Measurements from ENCODE around the gene ATP6V0A1.

The ATP6V0A1 gene

GRCh38 chr17:42502926-42503325 lies 44.2 kb downstream of the ATP6V0A1 start:
- no peak for TF ChIP-seq CTCF (IDR thresholded peaks at IDR 0.05; ENCODE audit: low read depth, low read length, missing control alignments)
- H3K4me3 ChIP-seq (replicated peaks; ENCODE audit: low read depth, low read length): no peak overlapping the region
- DNase-seq (ENCODE audit: extremely low read depth, low read depth): no peak

GRCh38 chr17:42507671-42508070 lies 49.0 kb downstream of the ATP6V0A1 start:
- DNase-seq (ENCODE audit: extremely low read depth, low read depth): no peak
- no peak for TF ChIP-seq CTCF (IDR thresholded peaks at IDR 0.05; ENCODE audit: low read depth, low read length, missing control alignments)

GRCh38 chr17:42508426-42509165 lies 49.9 kb downstream of the ATP6V0A1 start:
- no peak for TF ChIP-seq CTCF (IDR thresholded peaks at IDR 0.05; ENCODE audit: low read depth, low read length, missing control alignments)
- DNase-seq (ENCODE audit: extremely low read depth, low read depth): no peak
- H3K4me3 ChIP-seq (replicated peaks; ENCODE audit: low read depth, low read length): no peak overlapping the region

More at GRCh38 chr17:42507671-42508070, 49.0 kb downstream of the ATP6V0A1 start:
- no peak overlapping the region for H3K4me3 ChIP-seq (replicated peaks; ENCODE audit: low read depth, low read length)

GRCh38 chr17:42509409-42509808 lies 50.7 kb downstream of the ATP6V0A1 start:
- H3K4me3 ChIP-seq (replicated peaks; ENCODE audit: low read depth, low read length): no peak overlapping the region
- no peak for DNase-seq (ENCODE audit: extremely low read depth, low read depth)
- TF ChIP-seq CTCF (IDR thresholded peaks at IDR 0.05; ENCODE audit: low read depth, low read length, missing control alignments): no peak

- TF ChIP-seq CTCF (IDR thresholded peaks at IDR 0.05; ENCODE audit: low read depth, low read length, missing control alignments): no peak
- no peak overlapping the region for H3K4me3 ChIP-seq (replicated peaks; ENCODE audit: low read depth, low read length)
Measured at GRCh38 chr17:42509841-42510240, 51.2 kb downstream of the ATP6V0A1 start.

GRCh38 chr17:42512246-42512645 lies 53.6 kb downstream of the ATP6V0A1 start:
- H3K4me3 ChIP-seq (replicated peaks; ENCODE audit: low read depth, low read length): no peak overlapping the region
- no peak for DNase-seq (ENCODE audit: extremely low read depth, low read depth)
- TF ChIP-seq CTCF (IDR thresholded peaks at IDR 0.05; ENCODE audit: low read depth, low read length, missing control alignments): no peak

More at GRCh38 chr17:42509841-42510240, 51.2 kb downstream of the ATP6V0A1 start:
- DNase-seq (ENCODE audit: extremely low read depth, low read depth): no peak
